ENCODE data around the gene POTEB2.
"Not testable (repeated sequence)": the region's sequence is repeated elsewhere in the genome, so short reads cannot be mapped to it uniquely, and the experiment has no call there.

Gene POTEB2

DNA sequence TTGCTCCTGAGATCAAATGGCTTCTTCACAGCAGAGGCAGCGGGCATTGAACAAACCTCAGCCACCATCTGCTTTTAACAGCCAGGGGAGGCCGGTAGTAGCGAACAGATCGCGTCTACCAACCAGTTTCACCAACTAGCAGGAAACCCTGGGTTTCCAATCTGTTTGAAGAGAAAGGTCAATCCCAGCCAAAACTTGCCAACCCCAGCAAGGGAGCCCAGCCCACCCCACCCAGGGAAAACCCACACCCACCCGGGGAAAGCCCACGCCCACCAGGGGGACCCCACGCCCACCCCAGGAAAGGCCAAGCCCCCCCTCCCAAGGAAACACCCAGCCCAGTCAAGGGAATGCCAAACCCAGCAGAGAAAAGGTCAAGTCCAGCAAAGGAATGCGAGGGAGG is at the start of gene POTEB2:
Gene POTEB2 (minus strand): TSS at position 101 of the 400 bp plus-strand sequence. CDS start 33 bp downstream, at position 68.
- FAIRE-seq: not testable (repeated sequence)

DNA sequence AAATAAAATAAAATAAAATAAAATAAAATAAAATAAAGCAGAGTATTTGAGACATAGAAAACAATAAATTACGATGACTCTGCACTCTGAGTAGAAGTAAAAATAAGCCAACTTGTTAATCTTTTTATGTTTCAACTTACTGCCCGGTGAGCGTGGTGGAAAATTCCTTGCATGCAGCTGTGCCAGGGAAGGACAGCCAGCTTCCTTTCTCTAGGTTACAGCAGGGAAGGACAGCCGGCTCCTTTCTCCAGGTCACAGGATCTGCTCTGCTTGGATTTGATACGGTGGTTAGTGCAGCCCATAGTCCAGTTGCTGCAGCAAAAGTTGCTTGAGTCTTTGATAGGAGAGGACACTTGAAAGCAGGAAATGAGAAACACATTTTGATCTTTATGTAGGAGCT is 13.8 kb upstream of the POTEB2 start:
- FAIRE-seq: not testable (repeated sequence)

DNA sequence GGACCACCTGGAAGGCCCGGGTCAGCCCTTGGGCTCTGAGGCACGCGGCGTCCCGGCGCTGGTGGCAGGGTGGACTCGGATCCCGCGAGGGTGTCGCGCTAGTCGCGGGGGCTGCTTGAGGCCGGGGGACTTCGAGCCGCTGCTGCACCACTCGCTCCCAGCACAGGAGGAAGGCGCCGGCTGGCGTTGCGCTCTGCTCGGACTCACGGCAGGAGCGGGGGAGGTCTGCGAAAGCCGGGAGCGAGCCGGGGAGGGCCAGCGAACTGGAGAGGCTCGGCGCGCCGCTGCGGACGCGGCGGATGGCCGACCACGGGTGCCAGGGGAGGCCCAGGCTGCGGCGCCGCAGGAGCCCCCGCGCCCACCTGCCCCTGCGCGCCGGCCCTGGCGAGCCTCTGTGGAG is 12.3 kb upstream of the POTEB2 start:
- FAIRE-seq: not testable (repeated sequence)

DNA sequence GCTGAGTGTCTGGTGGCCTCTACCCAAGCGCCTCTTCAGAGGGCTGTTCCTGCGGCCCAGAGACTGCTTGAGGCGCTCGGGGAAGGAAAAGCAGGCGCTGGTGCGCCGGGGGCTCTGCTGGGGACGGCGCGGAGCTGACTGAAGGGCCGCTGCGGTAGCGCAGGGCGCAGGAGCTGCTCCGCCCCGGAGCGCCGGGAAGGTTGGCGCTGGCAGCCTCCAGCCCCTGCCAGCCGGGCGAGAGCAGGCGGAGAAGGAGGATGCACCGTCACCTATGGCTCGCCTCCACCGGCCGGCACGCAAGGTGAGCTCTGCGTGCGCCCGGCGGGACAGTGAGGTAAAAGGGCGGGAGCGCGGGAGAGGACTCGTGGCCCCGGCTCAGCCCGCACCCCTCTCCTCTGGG is 11.7 kb upstream of the POTEB2 start:
- not testable (repeated sequence) for FAIRE-seq
